ENCODE data around the gene MPLKIP.
"Not testable (repeated sequence)": the region's sequence is repeated elsewhere in the genome, so short reads cannot be mapped to it uniquely, and the experiment has no call there.

Gene MPLKIP

GRCh38 chr7:40165216-40165615 is 30.8 kb upstream of the MPLKIP start:
- no peak overlapping the region for H3K4me3 ChIP-seq (replicated peaks; ENCODE audit: low read depth, low read length)
- no peak for DNase-seq (ENCODE audit: extremely low read depth, low read depth)
- TF ChIP-seq CTCF (IDR thresholded peaks at IDR 0.05; ENCODE audit: low read depth, low read length, missing control alignments) = no peak

- DNase-seq (ENCODE audit: extremely low read depth, low read depth) = peak; percentile 4
Measured at GRCh38 chr7:40162516-40162915, 28.1 kb upstream of the MPLKIP start.

GRCh38 chr7:40156988-40157387 is 22.6 kb upstream of the MPLKIP start:
- H3K4me3 ChIP-seq (replicated peaks; ENCODE audit: low read depth, low read length) = no peak overlapping the region
- TF ChIP-seq CTCF (IDR thresholded peaks at IDR 0.05; ENCODE audit: low read depth, low read length, missing control alignments) = no peak

More at GRCh38 chr7:40162516-40162915, 28.1 kb upstream of the MPLKIP start:
- no peak for TF ChIP-seq CTCF (IDR thresholded peaks at IDR 0.05; ENCODE audit: low read depth, low read length, missing control alignments)
- H3K4me3 ChIP-seq (replicated peaks; ENCODE audit: low read depth, low read length) = no peak overlapping the region

GRCh38 chr7:40151504-40151903 is 17.1 kb upstream of the MPLKIP start:
- H3K4me3 ChIP-seq (replicated peaks; ENCODE audit: low read depth, low read length) = no peak overlapping the region
- no peak for DNase-seq (ENCODE audit: extremely low read depth, low read depth)
- no peak for TF ChIP-seq CTCF (IDR thresholded peaks at IDR 0.05; ENCODE audit: low read depth, low read length, missing control alignments)

More at GRCh38 chr7:40156988-40157387, 22.6 kb upstream of the MPLKIP start:
- DNase-seq (ENCODE audit: extremely low read depth, low read depth) = no peak

- no peak overlapping the region for H3K4me3 ChIP-seq (replicated peaks; ENCODE audit: low read depth, low read length)
- no peak for TF ChIP-seq CTCF (IDR thresholded peaks at IDR 0.05; ENCODE audit: low read depth, low read length, missing control alignments)
- no peak for DNase-seq (ENCODE audit: extremely low read depth, low read depth)
Measured at GRCh38 chr7:40148671-40149070, 14.2 kb upstream of the MPLKIP start.

- H3K4me3 ChIP-seq (replicated peaks; ENCODE audit: low read depth, low read length); DNase-seq (ENCODE audit: extremely low read depth, low read depth): not testable (repeated sequence)
Measured at GRCh38 chr7:40148247-40148580, 13.8 kb upstream of the MPLKIP start.

- H3K4me3 ChIP-seq (replicated peaks; ENCODE audit: low read depth, low read length) = no peak overlapping the region
- no peak for DNase-seq (ENCODE audit: extremely low read depth, low read depth)
- TF ChIP-seq CTCF (IDR thresholded peaks at IDR 0.05; ENCODE audit: low read depth, low read length, missing control alignments) = no peak
Measured at GRCh38 chr7:40147371-40148246, 13.2 kb upstream of the MPLKIP start.

GRCh38 chr7:40145596-40146130 is 11.2 kb upstream of the MPLKIP start:
- H3K4me3 ChIP-seq (replicated peaks; ENCODE audit: low read depth, low read length); DNase-seq (ENCODE audit: extremely low read depth, low read depth): not testable (repeated sequence)

GRCh38 chr7:40141916-40142315 is 7.5 kb upstream of the MPLKIP start:
- not testable (repeated sequence) for DNase-seq (ENCODE audit: extremely low read depth, low read depth); H3K4me3 ChIP-seq (replicated peaks; ENCODE audit: low read depth, low read length)

- not testable (repeated sequence) for DNase-seq (ENCODE audit: extremely low read depth, low read depth); H3K4me3 ChIP-seq (replicated peaks; ENCODE audit: low read depth, low read length)
Measured at GRCh38 chr7:40139891-40140290, 5.5 kb upstream of the MPLKIP start.

Measured in HFF-Myc (cell line).